ENCODE measurements around the gene WNT4. TPM values are rescaled to one million over a fixed set of nuclear protein-coding genes. Genes with fewer than 3 reads are reported as not detected.
A peak's percentile ranks its signal among the peaks of the same experiment; 100 is the strongest.

The WNT4 gene
- total RNA-seq, 4 donors from 2014 or later = 0.19 to 0.33 (median 0.29) TPM; not detected in 1

GRCh38 chr1:22154626-22155025, 11.7 kb upstream of the WNT4 start:
- 88% methylated on average over 6 of the region's 6 CpGs for WGBS
- Histone ChIP-seq H3K9me3 (no peaks in the 10 kb centered on the region), H3K36me3 (no peaks in the 10 kb centered on the region), H3K4me3 (no peak overlapping the region), H3K27me3 (no peaks in the 10 kb centered on the region), H3K4me1 (no peaks in the 10 kb centered on the region), H3K27ac (replicated peaks in 1 of 4) (no peak overlapping the region)
- intact Hi-C loops (cut with DNase I) = no loop called here
- DNase-seq (ENCODE audit: extremely low spot score) = no peak
- TF ChIP-seq CTCF (IDR thresholded peaks at IDR 0.05) = no peak
- TF ChIP-seq POLR2AphosphoS5 (IDR thresholded peaks at IDR 0.05) = no peak
- no peak for TF ChIP-seq POLR2A (IDR thresholded peaks at IDR 0.05; ENCODE audit: low read depth)
- TF ChIP-seq EP300 (IDR thresholded peaks at IDR 0.05) = no peak

- Histone ChIP-seq H3K4me1 (no peaks in the 10 kb centered on the region), H3K36me3 (no peaks in the 10 kb centered on the region), H3K27me3 (peaks cover 0 to 6% (median 0%) of the 10 kb centered on the region in 4 donors), H3K9me3 (no peaks in the 10 kb centered on the region), H3K27ac (replicated peaks in 1 of 4) (no peak overlapping the region), H3K4me3 (no peak overlapping the region)
- TF ChIP-seq POLR2AphosphoS5 (IDR thresholded peaks at IDR 0.05) (no peak), CTCF (IDR thresholded peaks at IDR 0.05) (no peak), EP300 (IDR thresholded peaks at IDR 0.05) (no peak), POLR2A (IDR thresholded peaks at IDR 0.05; ENCODE audit: low read depth) (no peak)
- DNase-seq (ENCODE audit: extremely low spot score) = no peak
- intact Hi-C loops (cut with DNase I) = no loop called here
- 82% methylated on average over 22 of the region's 25 CpGs for WGBS
These were observed 11.0 kb upstream of the WNT4 start for GRCh38 chr1:22153660-22154437.

- peaks cover 0 to 22% (median 0%) of the 10 kb centered on the region in 4 donors for H3K27me3 ChIP-seq
- TF ChIP-seq CTCF (IDR thresholded peaks at IDR 0.05) (no peak), EP300 (IDR thresholded peaks at IDR 0.05) (no peak), POLR2A (IDR thresholded peaks at IDR 0.05; ENCODE audit: low read depth) (no peak), POLR2AphosphoS5 (IDR thresholded peaks at IDR 0.05) (no peak)
- H3K4me1 ChIP-seq = no peaks in the 10 kb centered on the region
- H3K27ac ChIP-seq (replicated peaks in 1 of 4) = no peak overlapping the region
- H3K4me3 ChIP-seq = no peak overlapping the region
- WGBS = 80% methylated on average over 6 of the region's 6 CpGs
- intact Hi-C loops (cut with DNase I) = no loop called here
- H3K36me3 ChIP-seq = no peaks in the 10 kb centered on the region
- no peak for DNase-seq (ENCODE audit: extremely low spot score)
- no peaks in the 10 kb centered on the region for H3K9me3 ChIP-seq
These were observed 8.0 kb upstream of the WNT4 start for GRCh38 chr1:22150923-22151322.

- Histone ChIP-seq H3K4me1 (peaks cover 12 to 26% (median 20%) of the 10 kb centered on the region in 4 donors), H3K27ac (replicated peaks in 1 of 4) (peak overlapping the region in 1 of 4 donors; percentile 18), H3K27me3 (peaks cover 0 to 75% (median 7%) of the 10 kb centered on the region in 4 donors), H3K9me3 (no peaks in the 10 kb centered on the region), H3K4me3 (peak overlapping the region; percentile 56 to 69 (median 56)), H3K36me3 (no peaks in the 10 kb centered on the region)
- TF ChIP-seq POLR2A (IDR thresholded peaks at IDR 0.05; ENCODE audit: low read depth) (no peak), EP300 (IDR thresholded peaks at IDR 0.05) (no peak), POLR2AphosphoS5 (IDR thresholded peaks at IDR 0.05) (no peak), CTCF (IDR thresholded peaks at IDR 0.05) (no peak)
- intact Hi-C loops (cut with DNase I) = no loop called here
- 0% methylated on average over 26 of the region's 102 CpGs for WGBS
- DNase-seq (ENCODE audit: extremely low spot score) = no peak
These were observed 407 bp downstream of the WNT4 start for GRCh38 chr1:22142315-22143064.

All from esophagus muscularis mucosa (tissue), 4 donors.